ENCODE measurements around the gene RNF217. TPM values are rescaled to one million over a fixed set of nuclear protein-coding genes. Genes with fewer than 3 reads are reported as not detected.
"Not testable (repeated sequence)": the region's sequence is repeated elsewhere in the genome, so short reads cannot be mapped to it uniquely, and the experiment has no call there.

RNF217 gene
- total RNA-seq, 1 experiment from 2014 or later = 12.8 TPM

- peak; percentile 50 for DNase-seq (ENCODE audit: low read depth)
- in situ Hi-C loops (cut with HindIII; ENCODE audit: low pct_unique_long_range_greater_than_20kb, low sequenced_read_pairs) = no loop called here
Measured at GRCh38 chr6:124960757-124961463, 1.3 kb upstream of the RNF217 start.

- no peak for DNase-seq (ENCODE audit: low read depth)
- in situ Hi-C loops (cut with HindIII; ENCODE audit: low pct_unique_long_range_greater_than_20kb, low sequenced_read_pairs) = no loop called here
Measured at GRCh38 chr6:124961464-124961776, 817 bp upstream of the RNF217 start.

- peak; percentile 67 for DNase-seq (ENCODE audit: low read depth)
- in situ Hi-C loops (cut with HindIII; ENCODE audit: low pct_unique_long_range_greater_than_20kb, low sequenced_read_pairs) = no loop called here
Measured at GRCh38 chr6:124962639-124963415, 590 bp downstream of the RNF217 start.

GRCh38 chr6:124963416-124963785 is 1.2 kb downstream of the RNF217 start:
- in situ Hi-C loops (cut with HindIII; ENCODE audit: low pct_unique_long_range_greater_than_20kb, low sequenced_read_pairs) = no loop called here
- DNase-seq (ENCODE audit: low read depth) = peak; percentile 65

- DNase-seq (ENCODE audit: low read depth) = peak; percentile 42
Measured at GRCh38 chr6:124963831-124964763, 1.9 kb downstream of the RNF217 start.

GRCh38 chr6:124964764-124965105 is 2.5 kb downstream of the RNF217 start:
- in situ Hi-C loops (cut with HindIII; ENCODE audit: low pct_unique_long_range_greater_than_20kb, low sequenced_read_pairs) = no loop called here
- DNase-seq (ENCODE audit: low read depth) = peak; percentile 54

More at GRCh38 chr6:124963831-124964763, 1.9 kb downstream of the RNF217 start:
- in situ Hi-C loops (cut with HindIII; ENCODE audit: low pct_unique_long_range_greater_than_20kb, low sequenced_read_pairs) = no loop called here

GRCh38 chr6:124965424-124965850 is 3.2 kb downstream of the RNF217 start:
- DNase-seq (ENCODE audit: low read depth) = peak; percentile 63
- in situ Hi-C loops (cut with HindIII; ENCODE audit: low pct_unique_long_range_greater_than_20kb, low sequenced_read_pairs) = not testable (repeated sequence)

GRCh38 chr6:124967444-124967843 is 5.2 kb downstream of the RNF217 start:
- DNase-seq (ENCODE audit: low read depth) = no peak
- in situ Hi-C loops (cut with HindIII; ENCODE audit: low pct_unique_long_range_greater_than_20kb, low sequenced_read_pairs) = no loop called here

GRCh38 chr6:124968401-124968800 is 6.2 kb downstream of the RNF217 start:
- in situ Hi-C loops (cut with HindIII; ENCODE audit: low pct_unique_long_range_greater_than_20kb, low sequenced_read_pairs) = no loop called here

GRCh38 chr6:124970243-124970642 is 8.0 kb downstream of the RNF217 start:
- DNase-seq (ENCODE audit: low read depth) = no peak
- in situ Hi-C loops (cut with HindIII; ENCODE audit: low pct_unique_long_range_greater_than_20kb, low sequenced_read_pairs) = no loop called here

More at GRCh38 chr6:124968401-124968800, 6.2 kb downstream of the RNF217 start:
- no peak for DNase-seq (ENCODE audit: low read depth)

GRCh38 chr6:124970763-124971162 is 8.5 kb downstream of the RNF217 start:
- DNase-seq (ENCODE audit: low read depth) = no peak
- in situ Hi-C loops (cut with HindIII; ENCODE audit: low pct_unique_long_range_greater_than_20kb, low sequenced_read_pairs) = no loop called here

GRCh38 chr6:124973780-124974179 is 11.5 kb downstream of the RNF217 start:
- DNase-seq (ENCODE audit: low read depth) = no peak
- in situ Hi-C loops (cut with HindIII; ENCODE audit: low pct_unique_long_range_greater_than_20kb, low sequenced_read_pairs) = no loop called here

- DNase-seq (ENCODE audit: low read depth) = no peak
- in situ Hi-C loops (cut with HindIII; ENCODE audit: low pct_unique_long_range_greater_than_20kb, low sequenced_read_pairs) = no loop called here
Measured at GRCh38 chr6:124974771-124975377, 12.6 kb downstream of the RNF217 start.

GRCh38 chr6:124977067-124977908 is 15.1 kb downstream of the RNF217 start:
- in situ Hi-C loops (cut with HindIII; ENCODE audit: low pct_unique_long_range_greater_than_20kb, low sequenced_read_pairs) = no loop called here
- no peak for DNase-seq (ENCODE audit: low read depth)

- in situ Hi-C loops (cut with HindIII; ENCODE audit: low pct_unique_long_range_greater_than_20kb, low sequenced_read_pairs) = no loop called here
Measured at GRCh38 chr6:124978451-124979293, 16.4 kb downstream of the RNF217 start.

GRCh38 chr6:124979294-124979678 is 17.0 kb downstream of the RNF217 start:
- in situ Hi-C loops (cut with HindIII; ENCODE audit: low pct_unique_long_range_greater_than_20kb, low sequenced_read_pairs) = no loop called here
- DNase-seq (ENCODE audit: low read depth) = no peak

More at GRCh38 chr6:124978451-124979293, 16.4 kb downstream of the RNF217 start:
- no peak for DNase-seq (ENCODE audit: low read depth)

GRCh38 chr6:124982669-124983068 is 20.4 kb downstream of the RNF217 start:
- in situ Hi-C loops (cut with HindIII; ENCODE audit: low pct_unique_long_range_greater_than_20kb, low sequenced_read_pairs) = no loop called here

More at GRCh38 chr6:124982669-124983068, 20.4 kb downstream of the RNF217 start:
- DNase-seq (ENCODE audit: low read depth) = no peak
